Spleen (tissue), 11 donors: ENCODE results near the gene CHD9NB. TPM values are rescaled to one million over a fixed set of nuclear protein-coding genes. Genes with fewer than 3 reads are reported as not detected.

Experiments
- DNase-seq: peaks from one replicate; pipeline ENCODE4 v3.0.0-alpha.2; 2020
- H3K27ac ChIP-seq, 8 donors: fragments of 200-600 bp; sonication (generic) in 7 of 8; 1 replicate in 4 of 8; 2 replicates in 4 of 8; pipeline versions ENCODE4 v1.5.0 to v1.8.0; 2016 to 2021; ENCODE audit warnings: inconsistent platforms in 4 of 8, mild to moderate bottlenecking in 4 of 8, moderate library complexity in 1 of 8
- H3K27me3 ChIP-seq, 7 donors: fragments of 200-600 bp; sonication (generic) in 6 of 7; replicated peaks in 1 of 7; 1 replicate in 4 of 7; 2 replicates in 3 of 7; pipeline versions ENCODE4 v1.5.0 to v1.8.0; 2016 to 2021; ENCODE audit warnings: inconsistent platforms in 3 of 7, mild to moderate bottlenecking in 1 of 7
- H3K36me3 ChIP-seq, 6 donors: fragments of 200-600 bp; sonication (generic) in 5 of 6; 1 replicate in 4 of 6; 2 replicates in 2 of 6; pipeline versions ENCODE4 v1.5.0 to v1.8.0; 2016 to 2021; ENCODE audit warnings: inconsistent platforms in 2 of 6
- H3K4me1 ChIP-seq, 6 donors: fragments of 200-600 bp; sonication (generic) in 5 of 6; 1 replicate in 3 of 6; 2 replicates in 3 of 6; pipeline versions ENCODE4 v1.5.0 to v1.8.0; 2016 to 2021; ENCODE audit warnings: inconsistent platforms in 3 of 6
- H3K4me3 ChIP-seq, 8 donors: fragments of 200-600 bp; sonication (generic) in 7 of 8; 1 replicate in 4 of 8; 2 replicates in 4 of 8; pipeline versions ENCODE4 v1.5.0 to v1.8.0; 2016 to 2021; ENCODE audit warnings: inconsistent platforms in 4 of 8, mild to moderate bottlenecking in 4 of 8, moderate library complexity in 2 of 8
- H3K9me3 ChIP-seq, 8 donors: fragments of 200-600 bp; sonication (generic) in 7 of 8; 1 replicate in 4 of 8; 2 replicates in 4 of 8; pipeline versions ENCODE4 v1.5.0 to v1.8.0; 2016 to 2021; ENCODE audit warnings: inconsistent platforms in 4 of 8
- CTCF ChIP-seq, 11 experiments: fragments of 200-600 bp in 7 of 11; fragments of 450-650 bp in 4 of 11; sonication (generic) in 4 of 11; IDR thresholded peaks in 8 of 11; conservative IDR thresholded peaks in 3 of 11; 1 replicate in 7 of 11; 2 replicates in 4 of 11; pipeline versions ENCODE4 v1.4.0 to v1.8.0; 2016 to 2021; ENCODE audit warnings: antibody characterized with exemption in 11 of 11, inconsistent platforms in 4 of 11, mild to moderate bottlenecking in 1 of 11
- POLR2A ChIP-seq, 3 donors: fragments of 450-650 bp; IDR thresholded peaks; one replicate each; pipeline ENCODE4 v1.5.1; 2017; ENCODE audit warnings: antibody characterized with exemption in 3 of 3, mild to moderate bottlenecking in 1 of 3
- POLR2AphosphoS5 ChIP-seq, 3 donors: sonication (generic); formaldehyde crosslinking; IDR thresholded peaks; one replicate each; pipeline ENCODE4 v1.5.1; 2017; ENCODE audit warnings: antibody characterized with exemption in 3 of 3
- WGBS, 5 donors: extraction: QIAGEN DNeasy Blood & Tissue Kit in 3 of 5; methylation state at CpG; one replicate each; pipeline versions ENCODE4 v1.1.5 to v1.1.7; 2013 to 2018; 5-methylcytosine and 5-hydroxymethylcytosine counted together
- intact Hi-C: fragments of 100-400 bp; cut with DNase I; formaldehyde crosslinking; loops from one replicate; pipeline ENCODE4 v1.15.0; 2023; ENCODE audit warnings: low total_unique reads
- polyA plus RNA-seq, 3 donors: library from polyadenylated mRNA; stranded (reverse); fragments of 200-250 nt; gene quantifications; one replicate each; pipeline ENCODE4 v1.2.1, GENCODE V29; 2013
- total RNA-seq, 7 donors: library from RNA; depleted of rRNA in 3 of 7; stranded (reverse); fragments of >200 nt in 3 of 7; fragmentation: NEBNext Ultra II Directional in 4 of 7; extraction: Animal tissue kit (Norgen Biotek cat#: 25700) in 4 of 7; gene quantifications; one replicate each; pipeline versions ENCODE4 v1.1.0 to v1.2.1, GENCODE V29; 2016 to 2021
- donor health status: healthy with polysubstance abuse.
- donor health status: DM: no; HTN: no; CAD: no; lungs with moderate emphysema.
- donor health status: DM: no; HTN: no; CAD: no.
- donor health status: Bipolar disorder and iron deficiency.
- donor health status: healthy.
- donor health status: DM: no; HTN: no; CAD: no.
- donor health status: DM: yes; HTN: yes; CAD: no.

The CHD9NB gene
- total and polyA plus RNA-seq, 10 donors, result 0.10 to 0.27 TPM; not detected in 8

DNA sequence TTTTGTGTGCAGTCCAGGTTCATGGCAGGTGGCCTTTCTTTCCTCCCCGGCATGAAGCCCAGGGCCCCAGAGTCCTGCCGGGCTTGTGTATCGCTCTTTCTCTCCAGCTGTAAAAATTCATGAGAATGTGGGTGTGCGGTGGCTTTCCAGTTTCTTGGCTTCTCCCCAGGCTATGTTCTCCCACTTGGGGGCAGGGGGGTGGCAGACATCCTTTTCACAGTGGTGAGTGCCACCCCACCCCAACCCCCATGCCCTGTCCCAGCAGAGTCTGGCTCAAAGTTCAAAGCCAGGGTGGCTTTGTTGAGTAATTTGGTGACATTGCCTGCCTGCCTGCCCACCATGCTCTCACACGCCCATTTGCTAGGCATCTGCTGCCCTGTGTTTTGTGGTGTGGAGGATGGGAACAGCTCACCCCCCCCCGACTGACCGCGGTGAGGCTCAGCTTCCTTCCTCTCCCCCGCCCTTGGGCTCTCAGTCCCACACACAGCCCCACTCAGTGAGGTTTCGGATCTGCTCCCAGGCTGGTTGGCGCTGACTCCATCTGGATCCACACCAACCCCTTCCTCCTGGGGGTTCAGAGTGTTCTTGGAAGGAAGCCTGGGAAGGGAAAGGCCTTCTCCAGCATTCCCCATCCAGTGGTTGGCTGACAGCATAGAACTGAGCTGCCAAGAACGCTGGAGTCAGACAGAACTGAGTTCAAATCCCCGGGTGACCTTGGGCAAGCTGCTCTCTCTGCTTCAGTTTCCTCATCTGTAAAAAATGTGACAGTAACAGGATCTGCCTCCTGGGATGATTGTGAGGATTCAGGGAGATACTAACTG, 38.1 kb upstream of the CHD9NB start:
- Histone ChIP-seq H3K4me1 (peaks cover 24 to 73% (median 64%) of the 10 kb centered on the region in 6 donors), H3K9me3 (no peaks in the 10 kb centered on the region), H3K4me3 (peak overlapping the region in 3 of 8 donors; percentile 2 to 54 (median 8)), H3K27ac (peak overlapping the region; percentile 64 to 90 (median 78)), H3K27me3 (no peaks in the 10 kb centered on the region), H3K36me3 (peaks cover 0 to 6% (median 0%) of the 10 kb centered on the region in 6 donors)
- intact Hi-C loops, result no loop called here
- TF ChIP-seq POLR2A (IDR thresholded peaks at IDR 0.05) (peak in 1 of 3 donors; percentile 7), POLR2AphosphoS5 (IDR thresholded peaks at IDR 0.05) (peak; percentile 74 to 85 (median 84)), CTCF (IDR thresholded peaks at IDR 0.05 in 8 of 11, conservative IDR thresholded peaks at IDR 0.05 in 3 of 11) (no peak)
- DNase-seq, result peak; percentile 92
- WGBS, 5 donors, result 7 to 23% (median 10%) methylated on average over 11 to 13 of the region's 13 CpGs

- Histone ChIP-seq H3K4me3 (peak overlapping the region in 1 of 8 donors; percentile 54), H3K36me3 (peaks cover 0 to 6% (median 0%) of the 10 kb centered on the region in 6 donors), H3K27ac (peak overlapping the region; percentile 64 to 90 (median 78)), H3K4me1 (peaks cover 24 to 74% (median 69%) of the 10 kb centered on the region in 6 donors), H3K9me3 (no peaks in the 10 kb centered on the region), H3K27me3 (no peaks in the 10 kb centered on the region)
- 21 to 59% (median 33%) methylated on average over 5 of the region's 5 CpGs for WGBS, 5 donors
- TF ChIP-seq CTCF (IDR thresholded peaks at IDR 0.05 in 8 of 11, conservative IDR thresholded peaks at IDR 0.05 in 3 of 11) (no peak), POLR2AphosphoS5 (IDR thresholded peaks at IDR 0.05) (no peak), POLR2A (IDR thresholded peaks at IDR 0.05) (no peak)
- intact Hi-C loops, result no loop called here
- no peak for DNase-seq
These were observed 37.5 kb upstream of the CHD9NB start for GRCh38 chr16:53090286-53090590.

DNA sequence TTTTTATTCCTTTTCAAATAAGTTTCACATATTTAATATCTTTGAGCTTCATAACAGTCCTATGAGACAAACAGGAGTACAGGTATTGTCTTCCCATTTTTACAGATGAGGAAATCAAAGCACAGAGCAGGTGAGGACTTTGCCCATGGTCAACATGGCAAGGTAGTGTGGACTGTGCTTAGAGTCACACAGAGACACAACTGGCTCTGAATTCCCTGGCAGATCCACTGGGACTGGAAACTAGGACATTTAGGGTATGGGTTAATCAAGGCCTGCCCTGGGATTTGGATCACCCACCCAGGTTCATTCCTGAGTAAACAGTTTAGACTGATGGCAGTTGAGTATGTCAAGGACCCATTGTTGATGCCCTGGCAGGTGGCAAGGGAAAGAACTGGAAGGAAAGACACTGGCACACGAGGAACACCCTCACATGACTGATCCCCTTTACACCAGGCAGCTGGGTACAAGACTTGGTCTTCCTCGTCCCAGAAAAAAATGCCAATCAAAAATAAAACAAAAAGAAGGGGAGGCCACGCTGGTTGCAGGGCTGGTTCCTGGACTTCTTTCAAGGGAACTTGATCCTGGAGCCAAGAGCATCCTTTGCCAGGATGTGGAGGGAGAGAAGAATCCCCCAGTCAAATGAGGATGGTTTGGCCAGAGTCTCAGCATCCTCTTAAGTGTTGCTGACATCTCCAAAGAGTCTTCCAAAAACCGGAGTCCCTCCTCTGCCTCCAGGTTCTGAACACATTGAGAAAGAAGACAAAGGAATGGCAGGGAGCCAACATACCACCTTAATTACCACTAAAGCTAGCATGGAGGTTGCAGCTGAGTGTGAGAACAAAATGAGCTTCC, 37.0 kb upstream of the CHD9NB start:
- intact Hi-C loops, result no loop called here

More for the DNA sequence above, 37.0 kb upstream of the CHD9NB start:
- Histone ChIP-seq H3K36me3 (peaks cover 0 to 6% (median 0%) of the 10 kb centered on the region in 6 donors), H3K4me3 (no peak overlapping the region), H3K4me1 (peaks cover 24 to 75% (median 65%) of the 10 kb centered on the region in 6 donors), H3K27me3 (no peaks in the 10 kb centered on the region), H3K27ac (peak overlapping the region in 6 of 8 donors; percentile 76 to 90 (median 80)), H3K9me3 (no peaks in the 10 kb centered on the region)
- no peak for TF ChIP-seq CTCF (IDR thresholded peaks at IDR 0.05 in 8 of 11, conservative IDR thresholded peaks at IDR 0.05 in 3 of 11)
- TF ChIP-seq POLR2AphosphoS5 (IDR thresholded peaks at IDR 0.05), result no peak
- no peak for TF ChIP-seq POLR2A (IDR thresholded peaks at IDR 0.05)
- 55 to 62% (median 62%) methylated on average over 4 of the region's 4 CpGs for WGBS, 5 donors
- DNase-seq, result no peak
